Measurements from ENCODE around the gene RAB44. TPM values are rescaled to one million over a fixed set of nuclear protein-coding genes. Genes with fewer than 3 reads are reported as not detected.

The RAB44 gene
- total RNA-seq, 1 donor from 2014 or later, result 0.16 TPM

- peaks cover 7% of the 10 kb centered on the region for H3K36me3 ChIP-seq (ENCODE audit: insufficient read depth, low read length)
- TF ChIP-seq EZH2 (IDR thresholded peaks at IDR 0.05; ENCODE audit: insufficient read depth, low read length) (no peak), CTCF (IDR thresholded peaks at IDR 0.05; ENCODE audit: insufficient read depth, low read depth, low read length) (no peak)
- Mint-ChIP-seq H3K27ac (ENCODE audit: unreplicated experiment) (peak within 1 kb of the TSS; percentile 97), H3K36me3 (ENCODE audit: low read depth, unreplicated experiment) (peaks cover 19% of the 10 kb centered on the region), H3K4me1 (ENCODE audit: low read depth, unreplicated experiment) (peaks cover 38% of the 10 kb centered on the region), H3K9me3 (ENCODE audit: unreplicated experiment) (peaks cover 4% of the 10 kb centered on the region), H3K4me3 (ENCODE audit: unreplicated experiment) (peak within 1 kb of the TSS; percentile 96), H3K27me3 (ENCODE audit: low read depth, unreplicated experiment) (no peaks in the 10 kb centered on the region)
- peaks cover 46% of the 10 kb centered on the region for H4K20me1 ChIP-seq (ENCODE audit: insufficient read depth, low read length)
- H3K4me3 ChIP-seq (ENCODE audit: insufficient read depth, low read depth, low read length), result peak within 1 kb of the TSS; percentile 82
- no peak for FAIRE-seq
- H3K4me1 ChIP-seq (ENCODE audit: insufficient read depth, low read length), result peaks cover 39% of the 10 kb centered on the region
- H3K9ac ChIP-seq (ENCODE audit: low read length), result peak within 1 kb of the TSS; percentile 96
- H3K4me2 ChIP-seq (ENCODE audit: low read length), result peak within 1 kb of the TSS; percentile 96
- no peaks in the 10 kb centered on the region for H3K27me3 ChIP-seq (ENCODE audit: insufficient read depth, low read length)
- H3K27ac ChIP-seq (ENCODE audit: low read depth, low read length), result peak within 1 kb of the TSS; percentile 92
- no peaks in the 10 kb centered on the region for H3K9me3 ChIP-seq (ENCODE audit: insufficient read depth, low read depth, low read length)
- peaks cover 50% of the 10 kb centered on the region for H3K79me2 ChIP-seq (ENCODE audit: insufficient read depth, low read length)
- peak; percentile 78 for DNase-seq (ENCODE audit: low read depth)
- peak within 1 kb of the TSS; percentile 49 for H2AFZ ChIP-seq (ENCODE audit: low read depth, low read length)
These were observed 19.1 kb upstream of the RAB44 start, which contains the start of gene CDKN1A for GRCh38 chr6:36678488-36679042. Gene CDKN1A, plus strand, starts transcription at chr6:36678714. Its CDS starts 5,388 bp downstream, at chr6:36684102.

- TF ChIP-seq EZH2 (IDR thresholded peaks at IDR 0.05; ENCODE audit: insufficient read depth, low read length) (no peak), CTCF (IDR thresholded peaks at IDR 0.05; ENCODE audit: insufficient read depth, low read depth, low read length) (no peak)
- peak overlapping the region; percentile 92 for H3K27ac ChIP-seq (ENCODE audit: low read depth, low read length)
- DNase-seq (ENCODE audit: low read depth) (peak; percentile 24), FAIRE-seq (no peak)
- H3K79me2 ChIP-seq (ENCODE audit: insufficient read depth, low read length), result peaks cover 56% of the 10 kb centered on the region
- Mint-ChIP-seq H3K9me3 (ENCODE audit: unreplicated experiment) (peaks cover 4% of the 10 kb centered on the region), H3K27me3 (ENCODE audit: low read depth, unreplicated experiment) (no peaks in the 10 kb centered on the region), H3K36me3 (ENCODE audit: low read depth, unreplicated experiment) (peaks cover 22% of the 10 kb centered on the region), H3K27ac (ENCODE audit: unreplicated experiment) (peak overlapping the region; percentile 97), H3K4me1 (ENCODE audit: low read depth, unreplicated experiment) (peaks cover 39% of the 10 kb centered on the region), H3K4me3 (ENCODE audit: unreplicated experiment) (peak overlapping the region; percentile 96)
- H3K4me1 ChIP-seq (ENCODE audit: insufficient read depth, low read length), result peaks cover 39% of the 10 kb centered on the region
- H3K9ac ChIP-seq (ENCODE audit: low read length), result peak overlapping the region; percentile 96
- H4K20me1 ChIP-seq (ENCODE audit: insufficient read depth, low read length), result peaks cover 53% of the 10 kb centered on the region
- peak overlapping the region; percentile 49 for H2AFZ ChIP-seq (ENCODE audit: low read depth, low read length)
- H3K4me2 ChIP-seq (ENCODE audit: low read length), result peak overlapping the region; percentile 96
- no peaks in the 10 kb centered on the region for H3K9me3 ChIP-seq (ENCODE audit: insufficient read depth, low read depth, low read length)
- H3K27me3 ChIP-seq (ENCODE audit: insufficient read depth, low read length), result no peaks in the 10 kb centered on the region
- peak overlapping the region; percentile 82 for H3K4me3 ChIP-seq (ENCODE audit: insufficient read depth, low read depth, low read length)
- H3K36me3 ChIP-seq (ENCODE audit: insufficient read depth, low read length), result peaks cover 12% of the 10 kb centered on the region
These were observed 18.4 kb upstream of the RAB44 start for GRCh38 chr6:36679043-36679833.

All from astrocyte (in vitro differentiated cells and primary cell).